ENCODE results near the gene RPL13A.

GRCh38 chr19:49486710-49487276 is 615 bp upstream of the RPL13A start:
- no peak for TF ChIP-seq CTCF (conservative IDR thresholded peaks at IDR 0.05; ENCODE audit: low read length)
- no peak for TF ChIP-seq EZH2phosphoT487 (IDR thresholded peaks at IDR 0.05; ENCODE audit: borderline replicate concordance)
